Duodenal mucosa (tissue), 2 donors: ENCODE measurements around the gene FRS2.
A peak's percentile ranks its signal among the peaks of the same experiment; 100 is the strongest.

Experiments
- H3K27ac ChIP-seq: one replicate; pipeline ENCODE4 v1.7.0; 2013; ENCODE audit warnings: low read depth, low read length
- H3K27me3 ChIP-seq, 2 donors: one replicate each; pipeline ENCODE4 v1.7.0; 2013; ENCODE audit warnings: low read length in 2 of 2, control low read depth in 1 of 2; ENCODE audit not compliant: insufficient read depth in 2 of 2, control insufficient read depth in 1 of 2
- H3K36me3 ChIP-seq, 2 donors: one replicate each; pipeline ENCODE4 v1.7.0; 2013; ENCODE audit warnings: low read length in 2 of 2, control low read depth in 1 of 2; ENCODE audit not compliant: insufficient read depth in 2 of 2, control insufficient read depth in 1 of 2
- H3K4me1 ChIP-seq, 2 donors: one replicate each; pipeline ENCODE4 v1.7.0; 2013; ENCODE audit warnings: low read length in 2 of 2, control low read depth in 1 of 2; ENCODE audit not compliant: insufficient read depth in 2 of 2, control insufficient read depth in 1 of 2
- H3K4me3 ChIP-seq, 2 donors: one replicate each; pipeline ENCODE4 v1.7.0; 2013; ENCODE audit warnings: low read length in 2 of 2, low read depth in 1 of 2
- H3K9ac ChIP-seq, 2 donors: one replicate each; pipeline ENCODE4 v1.7.0; 2013; ENCODE audit warnings: low read length in 2 of 2, low read depth in 1 of 2
- H3K9me3 ChIP-seq, 2 donors: one replicate each; pipeline ENCODE4 v1.7.0; 2013; ENCODE audit warnings: low read length in 2 of 2, control low read depth in 1 of 2; ENCODE audit not compliant: control insufficient read depth in 1 of 2

Gene FRS2

DNA sequence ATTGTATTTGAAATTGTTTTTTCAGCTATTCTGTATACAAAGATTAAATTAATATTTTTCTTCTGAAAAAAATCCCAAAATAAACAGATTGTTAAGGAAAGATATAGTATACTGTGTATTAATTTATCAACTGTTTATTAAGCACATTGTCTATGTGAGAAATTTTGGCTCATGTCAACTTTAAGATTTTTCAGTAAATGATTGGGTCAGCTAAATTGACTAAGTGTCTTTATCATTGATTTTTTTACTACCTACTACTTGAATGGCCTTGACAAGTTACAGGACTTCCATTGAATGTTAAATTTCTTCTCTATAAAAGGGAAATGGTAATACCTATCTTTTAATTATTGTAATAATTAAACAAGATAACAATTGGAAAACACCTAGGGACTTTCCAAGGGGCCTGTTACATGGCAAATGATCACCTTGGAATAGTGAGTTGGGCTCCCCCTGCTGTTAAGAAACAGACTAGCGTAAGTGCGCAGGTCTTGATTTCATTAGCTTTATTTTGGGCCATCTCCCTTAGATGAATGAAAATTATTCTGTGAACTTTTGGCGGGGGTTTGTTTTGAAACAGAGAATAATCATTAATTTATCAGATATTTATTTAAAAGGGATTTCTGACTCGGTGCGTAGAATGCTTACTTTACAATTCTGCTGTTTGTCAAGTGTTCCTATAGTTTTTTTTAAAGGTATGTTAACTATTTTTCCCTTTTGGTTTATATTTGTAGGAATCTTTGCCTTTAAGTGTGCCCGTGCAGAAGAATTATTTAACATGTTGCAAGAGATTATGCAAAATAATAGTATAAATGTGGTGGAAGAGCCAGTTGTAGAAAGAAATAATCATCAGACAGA, 100.6 kb downstream of the FRS2 start:
- Histone ChIP-seq H3K4me3 (no peak overlapping the region), H3K9me3 (no peaks in the 10 kb centered on the region), H3K9ac (no peak overlapping the region), H3K36me3 (peaks cover 29 to 42% of the 10 kb centered on the region in 2 donors), H3K4me1 (no peaks in the 10 kb centered on the region), H3K27ac (no peak overlapping the region), H3K27me3 (no peaks in the 10 kb centered on the region)

DNA sequence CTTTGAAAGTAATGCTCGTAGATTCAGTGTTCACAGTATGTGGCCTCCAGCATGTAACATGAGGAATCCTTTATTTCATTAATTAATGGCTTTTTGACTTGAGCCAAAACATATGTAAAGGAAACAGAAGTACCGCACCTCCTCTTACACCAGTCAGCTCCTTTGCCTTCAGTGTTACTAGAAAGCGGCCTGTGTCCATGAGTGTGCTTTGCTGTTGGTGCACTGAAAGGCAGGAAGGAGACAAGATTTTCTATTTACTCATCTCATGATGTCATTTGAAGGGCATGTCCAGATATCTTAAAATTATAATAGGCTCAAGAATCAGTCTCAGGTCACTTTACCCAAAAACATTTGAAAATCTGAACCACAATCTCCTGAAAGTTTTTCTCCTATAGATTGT, 105.2 kb downstream of the FRS2 start:
- no peak overlapping the region for H3K9ac ChIP-seq
- H3K27me3 ChIP-seq, result no peaks in the 10 kb centered on the region
- no peak overlapping the region for H3K4me3 ChIP-seq
- H3K36me3 ChIP-seq, result peaks cover 24 to 34% of the 10 kb centered on the region in 2 donors
- no peaks in the 10 kb centered on the region for H3K4me1 ChIP-seq
- no peak overlapping the region for H3K27ac ChIP-seq
- no peaks in the 10 kb centered on the region for H3K9me3 ChIP-seq

DNA sequence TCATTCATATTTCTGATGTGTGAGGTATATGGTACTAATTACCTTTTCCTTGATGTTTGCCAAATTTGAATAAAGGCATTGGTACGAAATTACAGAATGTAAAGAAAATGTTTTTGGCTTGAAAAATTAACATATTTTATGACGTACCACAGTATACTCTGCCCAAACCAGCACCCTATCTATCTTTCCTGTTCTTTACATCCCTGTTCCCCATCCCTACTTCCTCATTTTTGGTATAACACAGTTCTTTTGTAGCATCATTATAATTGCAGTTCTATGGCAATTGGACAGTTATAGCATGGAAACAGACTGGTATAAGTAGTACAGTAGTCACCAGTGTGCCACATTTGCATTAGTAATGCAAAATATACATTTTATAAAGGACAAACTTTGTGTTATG, 108.1 kb downstream of the FRS2 start:
- no peak overlapping the region for H3K4me3 ChIP-seq
- H3K27me3 ChIP-seq, result no peaks in the 10 kb centered on the region
- H3K4me1 ChIP-seq, result no peaks in the 10 kb centered on the region
- H3K27ac ChIP-seq, result no peak overlapping the region
- no peaks in the 10 kb centered on the region for H3K9me3 ChIP-seq
- H3K36me3 ChIP-seq, result peaks cover 12 to 24% of the 10 kb centered on the region in 2 donors
- H3K9ac ChIP-seq, result no peak overlapping the region

DNA sequence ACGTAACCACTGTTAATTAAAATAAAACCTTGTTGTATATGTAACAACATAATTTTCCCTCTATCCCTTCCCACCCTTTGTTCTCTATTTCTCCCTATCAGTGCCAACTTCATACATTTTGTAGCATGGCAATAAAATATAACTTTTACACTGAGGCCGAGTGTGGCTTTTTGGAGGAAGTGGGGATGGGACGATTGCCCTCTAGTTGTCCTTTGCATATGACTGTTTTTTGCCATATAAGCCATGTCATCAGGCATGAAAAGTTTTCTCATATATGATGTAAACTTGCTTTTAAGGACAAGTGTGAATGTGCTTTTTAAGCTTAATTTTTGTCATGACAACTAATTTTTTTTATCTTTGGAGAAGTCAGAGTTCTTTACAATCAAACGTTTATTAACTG, 108.8 kb downstream of the FRS2 start:
- Histone ChIP-seq H3K4me1 (no peaks in the 10 kb centered on the region), H3K9me3 (no peaks in the 10 kb centered on the region), H3K27ac (no peak overlapping the region), H3K4me3 (no peak overlapping the region), H3K9ac (no peak overlapping the region), H3K36me3 (peaks cover 12 to 18% of the 10 kb centered on the region in 2 donors), H3K27me3 (no peaks in the 10 kb centered on the region)

DNA sequence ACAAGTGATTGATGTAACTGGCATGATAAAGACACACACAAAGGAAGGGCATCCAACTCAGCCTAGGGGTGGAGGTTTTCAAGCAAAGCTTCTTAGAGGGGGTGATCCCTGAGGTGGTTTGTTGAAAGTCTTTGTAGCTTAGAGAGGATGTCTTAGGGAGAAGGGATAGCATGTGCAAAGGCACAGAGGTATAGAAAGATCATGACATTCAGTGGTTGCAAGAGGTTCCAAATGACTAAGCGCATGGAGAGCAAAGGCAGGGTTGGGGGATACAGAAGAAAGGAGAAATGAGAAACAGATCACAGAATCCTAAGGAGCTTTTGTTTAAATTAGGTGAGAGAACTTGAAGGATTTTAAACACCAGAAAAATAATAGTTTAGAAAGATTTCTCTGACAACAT, 109.9 kb downstream of the FRS2 start:
- Histone ChIP-seq H3K9me3 (no peaks in the 10 kb centered on the region), H3K27me3 (no peaks in the 10 kb centered on the region), H3K36me3 (peaks cover 4 to 8% of the 10 kb centered on the region in 2 donors), H3K4me3 (no peak overlapping the region), H3K4me1 (no peaks in the 10 kb centered on the region), H3K27ac (no peak overlapping the region), H3K9ac (no peak overlapping the region)

DNA sequence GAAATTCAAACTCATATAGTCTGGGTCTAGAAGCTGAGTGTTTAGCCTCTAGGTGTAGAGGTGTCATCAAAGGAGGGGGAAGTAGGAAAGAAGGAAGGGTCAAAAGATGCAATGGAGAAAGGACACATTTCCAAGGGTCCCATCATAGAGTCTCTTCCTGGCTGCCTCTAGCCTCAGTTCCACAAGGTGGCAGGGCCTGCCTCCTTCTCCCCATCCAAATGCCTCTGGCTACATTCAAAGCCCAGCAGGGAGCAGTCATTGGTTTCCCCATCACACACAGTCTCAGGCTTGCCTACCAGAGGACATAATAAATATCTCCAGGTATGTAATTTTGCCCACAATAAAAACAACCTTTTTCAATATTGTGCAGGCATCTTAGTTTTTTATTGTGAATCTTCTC, 113.0 kb downstream of the FRS2 start:
- Histone ChIP-seq H3K27ac (no peak overlapping the region), H3K36me3 (peaks cover 7 to 15% of the 10 kb centered on the region in 2 donors), H3K9ac (no peak overlapping the region), H3K9me3 (no peaks in the 10 kb centered on the region), H3K4me1 (peaks cover 0 to 9% of the 10 kb centered on the region in 2 donors), H3K4me3 (no peak overlapping the region), H3K27me3 (no peaks in the 10 kb centered on the region)

DNA sequence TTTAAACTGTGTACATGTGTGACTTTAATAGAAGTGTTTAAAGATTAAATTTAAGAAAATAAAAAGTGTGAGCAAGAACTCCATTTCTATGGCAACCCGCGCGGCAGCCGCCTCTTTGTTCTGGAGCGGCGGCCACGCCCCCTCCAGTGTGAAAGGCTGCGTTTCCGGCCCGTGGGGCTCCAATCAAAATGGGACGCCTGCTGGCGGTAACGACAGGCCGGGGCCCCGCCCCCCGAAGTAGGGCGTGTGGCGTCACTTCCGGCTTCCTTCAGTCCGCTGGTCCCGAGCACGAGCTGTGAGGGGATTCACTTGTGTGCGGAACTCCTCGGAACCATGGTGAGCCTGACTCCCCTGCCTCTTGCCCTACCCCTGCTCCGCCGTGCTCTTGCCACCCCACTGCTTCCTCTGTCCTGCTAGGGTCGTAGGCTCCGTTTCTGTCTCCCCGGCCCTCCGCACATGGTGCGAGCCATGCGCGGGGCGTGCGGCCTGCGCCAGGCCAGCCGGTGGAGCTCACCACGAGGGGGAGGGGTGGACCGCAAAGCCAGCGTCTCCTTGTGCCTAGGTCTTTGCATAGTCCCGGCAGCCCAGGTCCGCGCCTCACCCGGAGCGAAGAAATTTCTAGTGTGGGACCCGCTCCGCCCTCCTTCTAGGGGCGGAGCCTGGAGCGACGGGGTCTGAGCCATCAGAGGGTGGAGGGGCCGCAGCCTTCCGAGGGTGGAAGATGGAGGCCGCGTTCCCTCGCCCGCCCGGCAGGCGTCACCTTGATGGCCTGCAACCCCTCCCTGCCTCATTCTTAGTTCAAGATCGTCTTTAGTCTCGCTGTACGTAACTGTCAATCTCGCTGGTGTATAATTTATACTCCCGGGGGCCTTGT, 115.2 kb downstream of the FRS2 start, which contains the start of gene CCT2:
CCT2 (plus strand) TSS at position 271 of the 874 bp plus-strand sequence; CDS start at position 334, 63 bp downstream.
- H3K27ac ChIP-seq, result peak within 1 kb of the TSS; percentile 94
- H3K9ac ChIP-seq, result peak within 1 kb of the TSS; percentile 98 to 99
- no peaks in the 10 kb centered on the region for H3K27me3 ChIP-seq
- peak within 1 kb of the TSS; percentile 99 to 100 for H3K4me3 ChIP-seq
- H3K4me1 ChIP-seq, result peaks cover 0 to 9% of the 10 kb centered on the region in 2 donors
- peaks cover 23 to 37% of the 10 kb centered on the region in 2 donors for H3K36me3 ChIP-seq
- H3K9me3 ChIP-seq, result no peaks in the 10 kb centered on the region

DNA sequence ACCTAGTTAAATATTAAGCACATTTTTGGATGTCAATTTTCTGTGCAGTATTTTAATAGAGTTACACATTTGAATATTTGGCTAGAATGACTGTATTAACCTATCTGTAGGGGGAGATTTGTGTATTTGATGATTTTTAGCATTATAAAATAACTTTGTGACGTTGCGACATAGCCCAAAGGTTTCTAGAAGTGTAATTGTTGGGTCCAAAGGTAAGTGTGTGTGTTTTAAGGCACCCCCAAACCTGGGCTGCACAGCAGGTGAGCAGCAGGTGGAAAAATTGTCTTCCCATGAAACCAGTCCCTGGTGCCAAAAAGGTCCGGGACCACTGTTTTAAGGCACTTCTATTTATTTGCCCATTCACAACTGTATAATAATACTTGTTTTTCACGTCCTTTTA, 118.3 kb downstream of the FRS2 start:
- no peak overlapping the region for H3K9ac ChIP-seq

DNA sequence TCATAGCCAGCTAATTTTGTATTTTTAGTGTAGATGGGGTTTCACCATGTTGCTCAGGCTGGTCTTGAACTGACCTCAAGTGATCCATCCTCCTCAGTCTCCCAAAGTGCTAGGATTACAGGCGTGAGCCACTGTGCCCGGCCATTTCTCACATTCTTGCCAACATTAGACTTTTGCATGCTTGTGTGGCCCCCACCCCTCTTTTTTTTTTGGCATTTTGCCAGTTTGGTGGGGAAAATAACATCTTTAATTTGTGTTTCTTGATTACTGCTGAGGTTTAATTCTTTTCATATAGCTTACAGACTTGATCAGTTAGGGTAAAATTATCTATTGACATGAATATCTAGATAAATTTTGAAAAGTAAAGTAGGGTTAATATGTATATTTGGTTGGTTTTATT, 118.9 kb downstream of the FRS2 start:
- no peaks in the 10 kb centered on the region for H3K9me3 ChIP-seq
- no peak overlapping the region for H3K27ac ChIP-seq
- H3K4me3 ChIP-seq, result no peak overlapping the region
- peaks cover 39 to 70% of the 10 kb centered on the region in 2 donors for H3K36me3 ChIP-seq
- H3K9ac ChIP-seq, result no peak overlapping the region
- peaks cover 0 to 9% of the 10 kb centered on the region in 2 donors for H3K4me1 ChIP-seq
- H3K27me3 ChIP-seq, result no peaks in the 10 kb centered on the region

More for the DNA sequence above, 118.3 kb downstream of the FRS2 start:
- Histone ChIP-seq H3K27ac (no peak overlapping the region), H3K36me3 (peaks cover 38 to 64% of the 10 kb centered on the region in 2 donors), H3K27me3 (no peaks in the 10 kb centered on the region), H3K9me3 (no peaks in the 10 kb centered on the region), H3K4me1 (peaks cover 0 to 9% of the 10 kb centered on the region in 2 donors), H3K4me3 (no peak overlapping the region)

DNA sequence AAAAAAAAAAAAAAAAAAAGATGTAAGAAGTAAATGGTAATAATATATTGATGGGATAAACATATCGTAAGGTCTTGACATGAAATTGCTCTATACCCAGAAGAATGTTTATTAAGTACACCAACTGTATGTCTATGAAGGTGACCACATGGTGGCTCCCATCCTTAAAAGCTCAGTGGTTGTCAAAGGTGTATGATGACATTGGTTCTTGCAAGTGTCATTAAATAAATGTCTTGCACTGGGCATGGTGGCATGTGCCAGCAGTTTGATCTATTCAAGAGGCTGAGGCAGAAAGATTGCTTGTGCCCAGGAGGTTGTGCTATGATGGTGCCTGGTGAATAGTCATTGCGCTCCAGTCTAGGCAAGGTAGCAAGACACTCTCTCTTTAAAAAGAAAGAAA, 125.5 kb downstream of the FRS2 start:
- Histone ChIP-seq H3K36me3 (peaks cover 38 to 81% of the 10 kb centered on the region in 2 donors), H3K9ac (no peak overlapping the region), H3K4me3 (no peak overlapping the region)

More for the DNA sequence above, 125.5 kb downstream of the FRS2 start:
- no peaks in the 10 kb centered on the region for H3K9me3 ChIP-seq
- no peaks in the 10 kb centered on the region for H3K27me3 ChIP-seq
- H3K4me1 ChIP-seq, result no peaks in the 10 kb centered on the region
- H3K27ac ChIP-seq, result no peak overlapping the region
